GM21825 (cell line): ENCODE measurements around the gene NAPEPLD.
A peak's percentile ranks its signal among the peaks of the same experiment; 100 is the strongest.
"Not testable (repeated sequence)": the region's sequence is repeated elsewhere in the genome, so short reads cannot be mapped to it uniquely, and the experiment has no call there.

ENCODE experiments used
- ATAC-seq: cut with Tn5 transposase; IDR thresholded peaks from one replicate; pipeline ENCODE4 v1.9.1; 2021; ENCODE audit warnings: mild to moderate bottlenecking, moderate library complexity; ENCODE audit not compliant: unreplicated experiment

The NAPEPLD gene

DNA sequence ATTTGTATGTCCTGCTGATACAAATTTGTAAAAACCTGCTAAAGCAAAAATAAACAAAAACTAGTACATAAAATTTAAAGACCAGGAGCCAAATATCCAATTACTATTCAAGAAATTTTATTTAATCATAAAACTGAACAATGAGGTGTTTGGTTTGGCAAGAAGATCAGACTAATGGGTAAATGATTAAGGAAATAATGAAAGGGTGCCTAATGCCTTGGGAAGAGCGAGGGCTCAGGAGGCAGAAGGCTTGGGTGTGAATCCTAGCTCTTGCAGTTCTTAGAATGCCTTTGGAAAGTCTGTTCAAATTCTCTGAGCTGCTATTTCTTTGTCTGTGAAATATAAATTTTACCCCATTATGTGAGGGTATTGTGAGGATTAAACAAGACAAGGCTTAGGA lies 32.4 kb downstream of the NAPEPLD start:
- no peak for ATAC-seq

DNA sequence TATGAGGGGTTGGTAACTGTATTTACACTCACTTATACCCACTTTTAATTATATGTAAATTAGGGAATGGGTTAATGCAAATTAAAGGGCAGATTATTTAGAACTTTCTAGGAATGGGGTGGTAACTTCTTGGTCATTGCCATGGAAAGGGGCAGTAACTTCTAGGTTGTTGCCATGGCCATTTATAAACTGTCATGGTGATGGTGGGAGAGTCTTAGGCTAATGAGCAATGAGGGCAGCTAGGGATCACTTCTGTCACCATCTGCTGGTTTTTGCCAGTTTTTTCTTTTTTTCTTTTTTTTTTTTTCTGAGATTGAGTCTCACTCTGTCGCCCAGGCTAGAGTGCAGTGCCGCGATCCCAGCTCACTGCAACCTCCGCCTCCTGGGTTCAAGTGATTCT lies 33.1 kb downstream of the NAPEPLD start:
- ATAC-seq = no peak

DNA sequence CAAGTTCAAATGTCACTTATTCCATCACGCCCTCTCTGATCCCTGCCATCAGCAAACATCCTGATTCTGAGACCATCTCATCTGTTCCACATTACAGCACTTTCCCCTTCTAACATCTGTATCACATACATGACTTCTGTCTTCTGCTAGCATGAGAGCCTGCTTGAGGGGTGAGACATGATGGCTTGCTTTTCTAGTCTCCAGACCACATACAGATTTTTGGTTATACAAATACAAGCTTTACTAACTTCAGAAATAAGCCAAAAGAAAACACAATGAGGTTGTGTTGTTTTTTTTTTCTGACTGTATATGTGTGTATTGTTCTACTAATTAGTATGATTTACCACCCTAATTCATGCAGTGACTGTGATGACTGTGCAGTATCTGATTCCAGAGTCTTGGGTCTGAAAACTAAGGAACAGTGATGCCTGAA lies 34.3 kb downstream of the NAPEPLD start:
- ATAC-seq = no peak

DNA sequence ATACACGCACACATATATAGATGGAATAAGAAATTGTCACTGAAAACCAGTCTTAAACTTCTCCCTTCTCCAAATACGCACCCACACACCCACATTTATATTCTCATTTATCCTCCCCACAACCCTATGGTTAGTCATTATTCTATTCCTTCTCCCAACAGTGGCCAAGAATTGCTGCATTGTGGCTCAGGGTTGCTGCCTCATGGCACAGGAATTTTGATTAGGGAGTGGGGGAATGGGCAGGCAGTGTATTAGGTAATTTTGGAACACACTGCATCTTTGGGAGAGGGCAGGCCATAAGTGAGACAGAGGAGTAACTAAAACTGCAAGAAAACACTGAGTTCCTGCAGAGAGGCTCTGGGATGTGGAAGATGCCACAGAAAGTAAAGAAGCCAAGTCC lies 35.7 kb downstream of the NAPEPLD start:
- no peak for ATAC-seq

DNA sequence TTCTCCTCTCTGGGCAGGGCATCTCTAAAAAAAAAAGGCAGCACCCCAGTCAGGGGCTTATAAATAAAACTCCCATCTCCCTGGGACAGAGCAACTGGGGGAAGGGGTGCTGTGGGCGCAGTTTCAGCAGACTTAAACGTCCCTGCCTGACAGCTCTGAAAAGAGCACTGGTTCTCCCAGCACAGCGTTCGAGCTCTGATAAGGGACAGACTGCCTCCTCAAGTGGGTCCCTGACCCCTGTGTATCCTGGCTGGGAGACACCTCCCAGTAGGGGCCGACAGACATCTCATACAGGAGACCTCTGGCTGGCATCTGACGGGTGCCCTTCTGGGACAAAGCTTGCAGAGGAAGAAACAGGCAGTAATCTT lies 42.2 kb downstream of the NAPEPLD start:
- ATAC-seq = not testable (repeated sequence)

DNA sequence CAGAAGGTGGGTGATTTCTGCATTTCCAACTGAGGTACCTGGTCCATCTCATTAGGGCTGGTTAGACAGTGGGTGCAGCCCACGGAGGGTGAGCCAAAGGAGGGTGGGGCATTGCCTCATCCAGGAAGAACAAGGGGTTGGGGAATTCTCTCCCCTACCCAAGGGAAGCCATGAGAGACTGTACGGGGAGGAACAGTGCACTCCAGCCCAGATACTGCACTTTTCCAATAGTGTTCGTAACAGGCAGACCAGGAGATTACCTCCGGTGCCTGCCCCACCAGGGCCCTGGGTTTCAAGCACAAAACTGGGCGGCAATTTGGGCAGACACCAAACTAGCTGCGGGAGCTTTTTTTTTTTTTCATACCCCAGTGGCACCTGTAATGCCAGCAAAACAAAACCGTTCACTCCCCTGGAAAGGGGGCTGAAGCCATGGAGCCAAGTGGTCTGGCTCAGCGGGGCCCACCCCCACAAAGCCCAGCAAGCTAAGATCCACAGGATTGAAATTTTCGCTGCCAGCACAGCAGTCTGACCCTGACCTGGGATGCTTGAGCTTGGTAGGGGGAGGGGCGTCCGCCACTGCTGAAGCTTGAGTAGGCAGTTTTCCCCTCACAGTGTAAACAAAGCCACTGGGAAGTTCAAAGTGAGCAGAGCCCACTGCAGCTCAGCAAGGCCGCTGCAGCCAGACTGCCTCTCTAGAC lies 42.7 kb downstream of the NAPEPLD start:
- no peak for ATAC-seq

DNA sequence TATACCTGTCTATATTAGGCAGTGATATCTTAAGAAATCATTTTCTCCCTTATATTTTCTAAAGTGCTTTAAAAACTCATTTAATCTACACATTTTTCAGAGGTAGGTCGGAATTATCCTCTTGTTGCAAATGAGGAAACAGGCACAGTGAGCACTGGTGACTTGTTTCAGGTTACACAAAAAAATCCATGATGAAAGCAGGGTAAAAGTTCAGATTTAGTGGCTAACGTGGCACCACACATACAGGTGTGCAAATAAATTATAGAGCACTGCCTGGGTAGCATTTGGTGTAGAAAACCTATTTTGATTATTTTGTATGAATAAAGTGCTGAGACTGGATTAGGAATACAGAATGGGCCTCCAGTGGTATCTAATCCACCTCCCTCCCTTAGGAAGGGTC lies 47.4 kb downstream of the NAPEPLD start:
- no peak for ATAC-seq

DNA sequence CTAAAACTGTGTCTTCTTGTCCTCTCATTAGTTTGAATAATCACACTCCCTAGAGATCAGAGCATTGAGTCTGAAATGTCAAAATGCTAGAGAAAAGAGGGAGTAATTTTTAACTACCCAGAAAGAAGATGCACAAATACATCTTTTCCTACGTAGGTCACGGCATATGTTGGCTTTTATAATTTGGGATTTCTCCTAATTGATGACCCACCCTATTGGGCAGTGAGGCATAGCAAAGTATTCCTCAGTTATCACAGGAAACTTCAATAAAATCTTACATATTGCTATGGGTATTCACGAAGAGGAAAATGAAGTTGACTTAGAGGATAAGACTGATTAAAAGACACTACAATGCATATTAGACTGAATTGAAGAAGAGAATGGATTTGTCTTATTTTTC lies 48.6 kb downstream of the NAPEPLD start:
- ATAC-seq = no peak

DNA sequence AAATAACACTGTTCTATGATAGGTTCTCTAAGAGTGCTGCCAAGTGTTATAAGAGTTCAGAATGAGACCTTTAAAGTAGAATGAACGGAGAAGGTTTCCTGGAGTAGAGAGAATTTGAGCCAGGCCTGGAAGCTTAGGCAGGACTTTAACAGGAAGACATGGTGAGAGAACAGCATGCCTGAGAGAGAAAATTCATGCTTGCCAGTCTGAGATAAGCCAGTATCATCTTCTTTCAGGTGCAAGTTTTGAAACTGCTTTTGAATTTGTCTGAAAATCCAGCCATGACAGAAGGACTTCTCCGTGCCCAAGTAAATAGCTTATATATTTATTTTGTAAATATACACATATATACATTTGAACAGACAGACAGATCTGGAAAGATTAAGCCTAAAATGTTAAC lies 51.9 kb downstream of the NAPEPLD start:
- ATAC-seq = no peak

DNA sequence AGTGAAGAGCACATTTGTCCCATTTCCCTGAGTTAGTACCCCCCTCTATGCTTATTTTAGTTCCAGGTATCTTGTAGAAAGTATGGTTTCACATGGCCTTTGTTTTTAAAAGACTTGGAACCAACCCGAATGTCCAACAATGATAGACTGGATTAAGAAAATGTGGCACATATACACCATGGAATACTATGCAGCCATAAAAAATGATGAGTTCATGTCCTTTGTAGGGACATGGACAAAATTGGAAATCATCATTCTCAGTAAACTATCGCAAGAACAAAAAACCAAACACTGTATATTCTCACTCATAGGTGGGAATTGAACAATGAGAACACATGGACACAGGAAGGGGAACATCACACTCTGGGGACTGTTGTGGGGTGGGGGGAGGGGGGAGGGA lies 53.3 kb downstream of the NAPEPLD start:
- ATAC-seq = not testable (repeated sequence)

DNA sequence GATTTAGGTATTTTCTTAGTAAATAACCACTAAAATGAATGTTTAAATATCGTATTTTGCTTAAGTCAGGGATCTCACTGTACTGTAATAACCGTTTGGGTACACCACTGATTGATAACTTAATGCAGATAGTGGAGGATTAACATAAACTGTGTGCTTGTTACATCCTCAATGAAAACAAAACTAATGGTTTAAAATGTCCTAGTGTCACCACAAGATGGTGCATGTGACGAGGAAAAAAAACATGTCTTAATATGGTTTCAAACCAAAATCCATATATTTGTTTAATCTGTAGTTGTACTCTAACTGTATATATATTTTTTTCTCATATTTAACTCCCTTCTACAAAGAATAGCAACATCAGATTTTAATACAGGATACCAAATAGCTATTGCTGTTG lies 54.8 kb downstream of the NAPEPLD start:
- no peak for ATAC-seq

DNA sequence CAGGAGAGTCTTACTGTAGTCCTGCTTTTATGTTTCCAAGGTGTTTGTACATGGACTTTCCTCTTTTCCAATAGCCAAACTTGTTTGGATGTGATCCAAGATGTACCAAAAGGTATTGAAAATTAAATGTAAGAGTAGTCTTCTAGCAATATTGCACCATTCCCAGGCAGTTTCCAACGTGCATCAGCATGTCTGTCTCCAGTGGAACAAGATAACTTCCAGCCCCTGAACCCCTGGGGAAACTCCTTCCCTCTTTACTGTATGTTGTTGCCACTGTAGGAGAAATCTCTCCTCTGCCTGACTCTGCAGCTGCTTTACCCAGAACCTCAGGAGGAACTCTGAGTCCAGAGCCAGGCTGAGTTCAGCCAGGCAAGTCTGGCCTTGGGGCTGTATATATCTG lies 55.5 kb downstream of the NAPEPLD start:
- no peak for ATAC-seq

DNA sequence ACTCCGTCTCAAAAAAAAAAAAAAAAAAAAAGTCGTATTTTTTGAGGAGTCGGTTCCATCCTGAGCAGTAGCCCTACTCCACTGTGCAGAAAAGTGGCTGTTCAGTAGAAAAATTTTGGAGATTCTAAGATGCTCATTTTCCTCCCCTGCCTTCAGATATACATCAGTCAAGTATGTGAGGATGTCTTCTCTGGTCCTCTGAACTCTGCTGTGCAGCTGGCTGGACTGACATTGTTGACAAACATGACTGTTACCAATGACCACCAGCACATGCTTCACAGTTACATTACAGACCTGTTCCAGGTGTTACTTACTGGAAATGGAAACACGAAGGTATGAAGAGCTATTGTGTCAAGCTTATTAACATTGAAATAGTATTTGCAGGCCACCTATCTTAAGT lies 56.6 kb downstream of the NAPEPLD start:
- ATAC-seq = not testable (repeated sequence)

DNA sequence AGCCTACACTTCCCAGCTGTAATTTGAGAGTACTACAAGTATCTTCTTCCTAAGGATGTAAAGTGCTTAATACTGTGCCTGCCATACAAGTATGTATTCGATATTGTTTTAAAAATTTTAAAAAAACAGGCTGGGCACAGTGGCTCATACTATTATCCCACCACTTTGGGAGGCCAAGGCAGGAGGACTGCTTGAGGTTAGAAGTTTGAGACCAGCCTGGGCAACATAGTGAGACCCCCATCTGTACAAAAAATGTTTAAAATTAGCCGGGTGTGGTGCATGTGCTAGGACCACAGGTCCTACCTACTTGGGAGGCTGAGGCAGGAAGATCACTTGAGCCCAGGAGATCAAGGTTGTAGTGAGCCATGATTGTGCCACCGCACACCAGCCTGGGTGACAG lies 65.7 kb downstream of the NAPEPLD start:
- no peak for ATAC-seq

DNA sequence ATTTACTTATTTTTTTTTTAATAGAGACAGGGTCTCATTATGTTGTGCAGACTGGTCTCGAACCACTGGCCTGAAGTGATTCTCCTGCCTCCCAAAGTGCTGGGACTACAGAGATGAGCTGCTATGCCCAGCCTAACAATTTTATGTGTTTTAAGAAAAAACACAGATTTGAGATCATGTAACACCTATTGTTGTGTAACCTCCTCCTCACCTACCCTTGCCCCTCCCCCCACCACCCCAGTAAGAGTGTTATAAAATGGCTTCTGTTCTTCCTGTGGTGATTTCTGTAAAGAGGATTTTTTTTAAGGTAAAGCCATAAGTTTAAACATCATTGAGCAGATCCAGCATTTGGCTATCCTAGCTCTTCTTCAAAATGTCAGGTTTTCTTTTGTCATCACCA lies 66.4 kb downstream of the NAPEPLD start:
- ATAC-seq = no peak

DNA sequence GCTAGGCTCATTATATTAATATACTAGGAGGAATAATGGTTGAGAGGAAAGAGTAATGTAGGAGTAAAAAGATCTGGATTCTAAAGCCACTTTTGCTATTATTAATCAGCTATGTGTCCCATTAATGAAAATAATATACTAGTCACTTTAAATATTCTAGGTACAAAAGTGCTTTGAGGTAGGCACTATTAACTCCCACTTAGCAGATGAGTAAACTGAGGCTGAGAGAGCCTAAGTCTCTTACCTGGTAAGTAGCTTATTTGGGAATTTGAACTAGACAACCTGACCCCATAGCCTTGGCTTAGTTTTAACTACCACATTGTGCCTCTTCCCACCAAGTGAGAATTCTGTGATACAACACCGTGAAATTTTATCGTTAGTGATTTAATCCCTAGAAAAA lies 68.0 kb downstream of the NAPEPLD start:
- ATAC-seq = no peak

DNA sequence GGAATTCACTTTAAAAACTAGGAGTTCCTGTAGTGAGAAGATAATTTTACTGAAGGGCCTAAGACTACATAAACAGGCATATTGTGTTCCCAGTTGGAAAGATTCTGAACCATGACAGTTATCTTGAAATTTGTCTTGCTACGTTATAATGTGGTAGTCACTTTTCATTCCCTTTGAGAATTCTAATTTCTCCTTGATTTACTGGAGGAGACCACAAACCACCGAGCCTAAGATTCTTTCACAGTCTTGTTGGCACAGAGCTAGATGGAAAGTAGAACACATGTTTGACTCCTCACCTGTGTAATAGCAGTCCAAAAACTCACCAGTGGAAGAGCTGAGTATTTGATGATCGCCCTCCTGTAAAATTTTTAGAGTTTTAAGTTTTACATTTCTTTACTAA lies 69.1 kb downstream of the NAPEPLD start:
- ATAC-seq = no peak

DNA sequence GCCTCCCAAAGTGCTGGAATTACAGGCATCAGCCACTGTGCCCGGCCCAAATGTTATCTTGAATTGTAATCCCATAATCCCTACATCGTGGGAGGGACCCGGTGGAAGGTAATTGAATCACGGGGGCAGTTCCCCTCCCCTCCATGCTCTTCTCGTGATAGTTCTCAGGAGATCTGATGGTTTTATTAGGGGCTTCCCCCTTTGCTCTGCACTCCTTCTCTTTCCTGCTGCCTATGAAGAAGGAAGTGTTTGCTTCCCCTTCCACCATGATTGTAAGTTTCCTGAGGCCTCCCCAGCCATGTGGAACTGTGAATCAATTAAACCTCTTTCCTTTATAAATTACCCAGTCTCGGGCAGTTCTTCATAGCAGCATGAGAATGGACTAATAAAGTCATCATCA lies 70.7 kb downstream of the NAPEPLD start:
- not testable (repeated sequence) for ATAC-seq

DNA sequence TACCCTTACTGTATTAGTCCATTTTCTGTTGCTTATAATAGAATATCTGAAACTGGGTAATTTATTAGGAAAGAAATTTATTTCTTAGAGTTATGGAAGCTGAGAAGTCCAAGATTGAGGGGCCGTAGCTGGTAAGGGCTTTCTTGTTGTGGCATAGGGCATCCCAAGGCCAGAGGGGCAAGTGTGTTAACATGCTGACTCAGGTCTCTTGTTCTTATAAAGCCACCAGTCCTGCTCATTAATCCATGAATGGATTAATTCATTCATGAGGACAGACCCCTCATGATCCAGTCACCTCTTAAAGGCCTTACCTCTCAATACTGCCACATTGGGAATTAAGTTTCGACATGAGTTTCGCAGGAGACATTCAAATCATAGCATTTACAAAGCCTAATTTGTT lies 71.6 kb downstream of the NAPEPLD start:
- no peak for ATAC-seq

DNA sequence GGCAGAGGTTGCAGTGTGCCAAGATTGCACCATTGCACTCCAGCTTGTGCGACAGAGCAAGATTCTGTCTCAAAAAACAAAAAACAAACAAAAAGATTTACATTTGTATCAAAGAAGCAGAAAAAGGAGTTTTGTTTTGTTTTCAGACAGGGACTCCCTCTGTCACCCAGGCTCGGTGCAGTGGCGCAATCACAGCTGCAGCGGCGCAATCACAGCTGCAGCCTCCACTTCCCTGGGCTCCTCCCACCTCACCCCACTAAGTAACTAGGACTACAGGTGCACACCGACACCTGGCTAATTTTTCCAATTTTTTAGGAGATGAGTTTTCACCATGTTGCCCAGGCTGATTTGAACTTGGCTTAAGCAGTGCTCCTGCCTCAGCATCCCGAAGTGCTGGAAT lies 72.1 kb downstream of the NAPEPLD start:
- ATAC-seq = no peak

DNA sequence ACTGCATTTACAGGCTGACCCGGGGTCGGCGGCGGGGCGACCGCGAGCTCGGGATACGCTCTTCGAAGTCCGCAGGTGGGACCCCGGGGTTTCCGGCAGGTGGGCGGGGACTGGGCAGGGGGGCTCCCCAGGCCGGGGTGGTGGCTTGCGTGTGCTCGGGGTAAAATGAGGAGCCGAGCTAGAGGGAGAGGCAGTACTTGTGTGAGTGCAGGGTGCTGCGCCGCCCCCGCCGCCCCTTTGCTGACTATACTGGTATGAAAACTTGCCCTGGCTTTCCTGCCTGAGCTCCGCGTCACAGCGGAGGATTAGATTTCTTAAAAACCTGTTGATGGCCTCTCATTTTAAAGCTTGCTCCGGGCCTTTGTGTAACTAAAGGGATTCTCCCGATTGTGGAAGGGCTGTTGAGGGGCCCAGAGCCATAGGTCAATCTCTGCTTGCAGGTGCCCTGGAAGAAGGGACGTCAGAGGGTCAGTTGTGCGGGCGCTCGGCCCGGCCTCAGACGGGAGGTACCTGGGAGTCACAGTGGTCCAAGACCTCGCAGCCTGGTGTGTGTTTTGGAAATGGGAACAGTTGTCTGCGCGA lies 73.5 kb downstream of the NAPEPLD start:
- peak; percentile 43 for ATAC-seq

DNA sequence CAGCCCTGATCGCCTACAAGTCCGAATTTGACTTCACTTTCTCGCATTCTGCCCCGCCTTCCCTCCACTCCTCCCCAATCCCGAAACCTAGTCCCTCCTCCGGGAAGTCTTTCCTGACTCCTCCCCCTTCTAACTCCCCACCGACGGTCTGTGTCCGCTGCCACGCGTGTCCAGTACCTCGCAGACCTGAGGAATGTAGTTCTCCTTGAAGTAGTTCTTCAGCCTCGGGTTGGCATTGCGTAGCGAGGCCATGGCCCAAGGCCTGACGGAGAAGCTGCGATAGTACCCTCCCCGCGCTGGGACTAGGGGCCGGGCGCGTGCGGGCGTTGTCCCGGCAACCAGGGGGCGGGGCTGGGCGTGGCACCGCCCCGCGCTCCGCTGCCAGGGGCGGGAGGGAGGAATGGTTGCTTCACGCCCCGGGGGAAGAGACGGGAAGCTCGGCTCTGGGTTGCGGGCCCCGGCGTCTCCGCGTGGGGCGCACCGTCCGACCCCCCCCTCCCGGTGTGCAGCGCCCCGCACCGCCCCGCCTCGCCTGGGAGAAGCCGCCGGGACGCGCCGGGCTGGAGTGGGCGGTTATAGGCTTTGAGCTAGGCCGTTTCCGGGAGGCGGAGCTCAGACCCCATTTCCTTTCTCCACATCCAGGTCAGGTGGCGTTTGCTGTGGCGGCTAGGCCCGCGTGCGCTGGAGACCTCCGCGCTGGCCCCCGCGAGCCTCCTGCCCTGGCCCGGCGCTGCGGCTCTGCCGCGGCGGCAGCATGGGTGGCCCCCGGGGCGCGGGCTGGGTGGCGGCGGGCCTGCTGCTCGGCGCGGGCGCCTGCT lies 74.2 kb downstream of the NAPEPLD start, which contains the start of the genes ARMC10 and FBXL13:
Gene ARMC10, plus strand, starts transcription at position 622 of the 818 bp plus-strand sequence. Its CDS starts 133 bp downstream, at position 755.
Gene FBXL13, minus strand, starts transcription at position 278 of the 818 bp plus-strand sequence.
- peak; percentile 89 for ATAC-seq
